Tibial artery (tissue), 4 donors: ENCODE results near the gene PALD1.

Source experiments
- DNase-seq, 2 donors: peaks; one replicate each; pipeline ENCODE4 v3.0.0-alpha.2; 2019
- H3K27ac ChIP-seq, 2 donors: fragments of 200-600 bp; sonication (generic) in 1 of 2; 1 replicate in 1 of 2; 2 replicates in 1 of 2; pipeline ENCODE4 v1.5.1; 2018 to 2019; ENCODE audit warnings: mild to moderate bottlenecking in 1 of 2
- H3K27me3 ChIP-seq, 2 donors: fragments of 200-600 bp; sonication (generic) in 1 of 2; one replicate each; pipeline versions ENCODE4 v1.5.1 to v1.6.0; 2016 to 2019
- H3K36me3 ChIP-seq, 3 donors: fragments of 200-600 bp; sonication (generic) in 2 of 3; one replicate each; pipeline ENCODE4 v1.5.1; 2016 to 2019; ENCODE audit warnings: mild to moderate bottlenecking in 2 of 3
- H3K4me1 ChIP-seq, 4 donors: fragments of 200-600 bp; sonication (generic) in 2 of 4; 1 replicate in 3 of 4; 2 replicates in 1 of 4; pipeline ENCODE4 v1.5.1; 2016 to 2019
- H3K4me3 ChIP-seq, 2 donors: fragments of 200-600 bp; sonication (generic) in 1 of 2; 1 replicate in 1 of 2; 2 replicates in 1 of 2; pipeline ENCODE4 v1.5.1; 2018 to 2019; ENCODE audit warnings: mild to moderate bottlenecking in 2 of 2
- H3K9me3 ChIP-seq, 3 donors: fragments of 200-600 bp; sonication (generic) in 1 of 3; one replicate each; pipeline ENCODE4 v1.5.1; 2016 to 2019
- intact Hi-C: fragments of 100-400 bp; cut with DNase I; formaldehyde crosslinking; loops from one replicate; pipeline ENCODE4 v1.15.0; 2023; ENCODE audit warnings: low total_unique reads
- TF ChIP-seq, protein P1 (sequence below), 2 experiments: fragments of 200-600 bp in 1 of 2; fragments of 450-650 bp in 1 of 2; IDR thresholded peaks; one replicate each; pipeline ENCODE4 v1.5.1; 2017 to 2019; ENCODE audit warnings: antibody characterized with exemption in 2 of 2, mild to moderate bottlenecking in 1 of 2, moderate library complexity in 1 of 2

The PALD1 gene

DNA sequence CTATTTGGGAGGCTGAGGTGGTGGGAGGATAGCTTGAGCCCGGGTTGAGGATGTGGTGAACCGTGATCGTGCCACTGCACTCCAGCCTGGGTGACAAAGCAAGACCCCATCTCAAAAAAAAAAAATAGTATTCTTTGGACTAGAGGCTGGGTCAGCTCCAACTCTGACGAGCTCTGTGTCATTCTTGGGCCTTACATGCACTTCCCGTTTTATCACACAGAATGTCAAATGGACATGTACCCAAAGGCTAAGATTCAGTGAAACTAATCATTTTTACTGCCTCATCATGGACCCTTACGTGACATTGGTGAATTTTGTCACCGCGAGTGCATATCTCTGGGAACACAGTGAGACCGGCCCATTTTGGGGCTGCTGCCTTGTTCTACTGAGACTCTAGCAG lies 27.3 kb downstream of the PALD1 start:
- Histone ChIP-seq H3K4me1 (peaks cover 0 to 29% (median 23%) of the 10 kb centered on the region in 4 donors), H3K27ac (no peak overlapping the region), H3K36me3 (no peaks in the 10 kb centered on the region)

DNA sequence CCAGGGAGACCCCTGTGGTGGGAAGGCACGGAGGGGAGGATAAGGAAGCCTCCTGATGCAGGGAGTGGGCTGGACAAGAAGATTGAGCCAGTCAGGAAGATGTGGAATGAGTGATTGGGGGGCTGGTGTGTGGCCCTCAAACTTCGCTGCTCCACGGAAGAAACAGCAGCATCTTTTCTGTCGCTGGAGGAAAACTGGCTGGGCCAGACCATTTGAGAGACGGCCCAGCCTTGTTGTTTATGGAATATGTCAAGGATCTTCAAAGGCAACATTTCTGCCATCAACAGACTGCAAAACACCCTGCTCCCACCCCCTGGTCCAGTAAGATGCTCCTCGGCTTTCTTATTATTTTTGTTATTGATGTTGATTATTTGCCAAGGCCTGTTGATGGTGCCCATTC lies 29.4 kb downstream of the PALD1 start:
- DNase-seq = no peak
- Histone ChIP-seq H3K4me3 (no peak overlapping the region), H3K9me3 (no peaks in the 10 kb centered on the region), H3K27me3 (no peaks in the 10 kb centered on the region), H3K36me3 (no peaks in the 10 kb centered on the region), H3K4me1 (peaks cover 0 to 47% (median 37%) of the 10 kb centered on the region in 4 donors), H3K27ac (no peak overlapping the region)
- TF ChIP-seq, protein P1, sequence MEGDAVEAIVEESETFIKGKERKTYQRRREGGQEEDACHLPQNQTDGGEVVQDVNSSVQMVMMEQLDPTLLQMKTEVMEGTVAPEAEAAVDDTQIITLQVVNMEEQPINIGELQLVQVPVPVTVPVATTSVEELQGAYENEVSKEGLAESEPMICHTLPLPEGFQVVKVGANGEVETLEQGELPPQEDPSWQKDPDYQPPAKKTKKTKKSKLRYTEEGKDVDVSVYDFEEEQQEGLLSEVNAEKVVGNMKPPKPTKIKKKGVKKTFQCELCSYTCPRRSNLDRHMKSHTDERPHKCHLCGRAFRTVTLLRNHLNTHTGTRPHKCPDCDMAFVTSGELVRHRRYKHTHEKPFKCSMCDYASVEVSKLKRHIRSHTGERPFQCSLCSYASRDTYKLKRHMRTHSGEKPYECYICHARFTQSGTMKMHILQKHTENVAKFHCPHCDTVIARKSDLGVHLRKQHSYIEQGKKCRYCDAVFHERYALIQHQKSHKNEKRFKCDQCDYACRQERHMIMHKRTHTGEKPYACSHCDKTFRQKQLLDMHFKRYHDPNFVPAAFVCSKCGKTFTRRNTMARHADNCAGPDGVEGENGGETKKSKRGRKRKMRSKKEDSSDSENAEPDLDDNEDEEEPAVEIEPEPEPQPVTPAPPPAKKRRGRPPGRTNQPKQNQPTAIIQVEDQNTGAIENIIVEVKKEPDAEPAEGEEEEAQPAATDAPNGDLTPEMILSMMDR (IDR thresholded peaks at IDR 0.05) = no peak
- intact Hi-C loops = no loop called here

More for the DNA sequence above, 27.3 kb downstream of the PALD1 start:
- TF ChIP-seq, protein P1 (IDR thresholded peaks at IDR 0.05) = no peak
- Histone ChIP-seq H3K4me3 (no peak overlapping the region), H3K9me3 (no peaks in the 10 kb centered on the region), H3K27me3 (no peaks in the 10 kb centered on the region)
- intact Hi-C loops = no loop called here
- DNase-seq = no peak

DNA sequence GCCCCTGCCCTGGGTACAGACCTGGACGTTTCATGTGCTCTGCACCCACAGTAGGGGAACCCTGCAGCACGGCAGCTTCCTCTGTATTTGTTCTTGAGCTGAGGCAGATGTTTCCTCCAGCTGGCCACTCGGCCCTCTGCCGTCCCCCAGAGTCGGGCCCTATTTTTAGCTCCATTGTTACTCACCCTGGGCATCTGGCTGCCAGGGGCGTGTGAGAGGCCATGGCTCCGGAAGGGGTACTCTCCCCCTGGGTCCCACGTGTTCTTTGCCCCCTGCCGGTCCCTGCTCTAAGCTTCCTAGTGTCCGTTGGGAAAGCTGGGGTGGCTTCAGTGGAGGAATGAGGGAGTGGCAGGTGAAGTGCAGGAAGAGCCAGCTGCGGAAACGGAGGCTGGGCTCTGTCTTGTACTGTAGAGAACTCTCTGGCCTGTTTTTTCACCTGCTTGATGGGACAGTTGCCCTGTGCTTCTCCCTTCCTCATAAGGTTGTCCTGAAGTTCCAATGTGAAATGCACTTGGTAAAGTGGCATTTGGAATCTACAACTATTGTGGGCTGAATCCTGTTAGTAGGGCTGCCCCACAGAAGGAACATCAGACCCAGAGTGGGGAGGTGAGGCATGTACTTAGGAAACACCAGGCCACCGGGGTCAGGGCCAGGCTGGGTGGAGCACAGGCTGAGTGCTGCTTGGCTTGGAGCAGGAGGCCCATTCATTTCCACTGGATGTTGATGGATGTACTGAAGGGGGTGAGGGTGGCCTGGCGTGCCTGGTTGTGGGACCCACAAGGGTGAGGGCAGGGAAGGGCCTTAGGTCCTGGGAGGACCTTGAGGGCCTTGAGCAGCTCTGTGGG lies 30.6 kb downstream of the PALD1 start:
- intact Hi-C loops = no loop called here
- H3K36me3 ChIP-seq = no peaks in the 10 kb centered on the region
- TF ChIP-seq, protein P1 (IDR thresholded peaks at IDR 0.05) = no peak
- H3K9me3 ChIP-seq = no peaks in the 10 kb centered on the region
- peak overlapping the region in 1 of 2 donors; percentile 16 for H3K27ac ChIP-seq
- DNase-seq = peak; percentile 44 to 81
- H3K27me3 ChIP-seq = no peaks in the 10 kb centered on the region
- no peak overlapping the region for H3K4me3 ChIP-seq
- H3K4me1 ChIP-seq = peaks cover 0 to 47% (median 37%) of the 10 kb centered on the region in 4 donors

DNA sequence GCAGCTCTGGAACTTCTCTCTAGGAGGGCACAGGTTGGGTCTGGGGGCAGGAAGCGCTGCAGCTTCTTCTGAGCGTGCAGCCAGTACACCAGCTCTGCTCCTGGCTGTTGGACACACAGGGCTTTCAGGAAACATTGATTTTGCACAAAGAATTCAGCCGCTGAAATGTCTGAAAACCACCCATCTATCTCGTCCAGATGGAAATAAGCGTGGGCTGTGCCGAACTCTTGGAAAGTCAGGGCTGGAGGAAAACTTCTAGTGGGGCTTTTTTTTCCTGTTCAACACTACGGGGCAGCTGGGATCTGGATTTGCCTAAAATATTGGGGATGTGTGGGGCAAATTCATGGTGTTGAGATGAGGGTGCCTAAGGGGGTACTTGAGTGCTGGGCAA lies 31.2 kb downstream of the PALD1 start:
- peaks cover 0 to 47% (median 37%) of the 10 kb centered on the region in 4 donors for H3K4me1 ChIP-seq
- TF ChIP-seq, protein P1 (IDR thresholded peaks at IDR 0.05) = no peak
- intact Hi-C loops = no loop called here
- H3K27me3 ChIP-seq = no peaks in the 10 kb centered on the region
- DNase-seq = no peak
- H3K36me3 ChIP-seq = no peaks in the 10 kb centered on the region
- H3K9me3 ChIP-seq = no peaks in the 10 kb centered on the region
- H3K27ac ChIP-seq = no peak overlapping the region
- no peak overlapping the region for H3K4me3 ChIP-seq

DNA sequence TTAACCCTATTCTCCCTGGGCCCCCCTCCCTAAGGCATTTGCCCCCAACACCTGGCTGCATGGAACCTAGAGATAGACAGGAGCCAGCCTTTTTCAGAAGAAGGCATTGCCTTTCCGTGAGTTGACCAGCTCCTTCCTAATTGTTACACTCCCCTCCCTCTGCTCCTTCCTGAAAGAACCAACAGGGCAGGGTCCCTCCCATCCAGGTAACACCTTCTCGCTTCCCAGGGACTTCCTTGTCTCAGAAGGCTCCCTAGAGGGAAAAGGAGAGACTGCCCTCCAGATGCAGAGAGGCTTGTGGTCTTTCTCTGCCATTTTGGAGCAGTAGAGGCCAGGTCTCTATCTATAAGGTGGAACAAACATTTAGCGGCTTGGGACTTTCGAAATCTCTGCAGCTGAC lies 31.9 kb downstream of the PALD1 start:
- Histone ChIP-seq H3K27me3 (no peaks in the 10 kb centered on the region), H3K4me3 (no peak overlapping the region), H3K4me1 (peaks cover 0 to 47% (median 37%) of the 10 kb centered on the region in 4 donors), H3K36me3 (no peaks in the 10 kb centered on the region), H3K9me3 (no peaks in the 10 kb centered on the region), H3K27ac (no peak overlapping the region)
- intact Hi-C loops = no loop called here
- DNase-seq = no peak
- TF ChIP-seq, protein P1 (IDR thresholded peaks at IDR 0.05) = no peak
